Right ventricle myocardium inferior (tissue), 1 donor: ENCODE measurements around the gene PALM3. TPM values are rescaled to one million over a fixed set of nuclear protein-coding genes. Genes with fewer than 3 reads are reported as not detected.
"Not testable (repeated sequence)": the region's sequence is repeated elsewhere in the genome, so short reads cannot be mapped to it uniquely, and the experiment has no call there.

Experiments
- ATAC-seq: fragments of 200-7000 bp; cut with Tn5 transposase; one replicate; pipeline ENCODE4 v1.9.1; 2020; ENCODE audit warnings: mild to moderate bottlenecking, moderate library complexity
- DNase-seq: peaks from one replicate; pipeline ENCODE4 v3.0.0; 2021; ENCODE audit errors: missing footprints
- intact Hi-C: fragments of 100-400 bp; cut with DNase I; formaldehyde crosslinking; loops from one replicate; pipeline ENCODE4 v1.11.0; 2022
- total RNA-seq: library from RNA; stranded (reverse); fragmentation: NEBNext Ultra II Directional; extraction: Animal tissue kit (Norgen Biotek cat#: 25700); gene quantifications from one replicate; pipeline ENCODE4 v1.2.1, GENCODE V29; 2021
- donor health status: DM: no; HTN: yes; CAD: no; lungs with severe emphysema.

The PALM3 gene
- total RNA-seq, 1 donor from 2014 or later: 0.41 TPM

GRCh38 chr19:14047866-14048265 lies 14.0 kb downstream of the PALM3 start:
- DNase-seq, intact Hi-C loops, ATAC-seq: not testable (repeated sequence)

- not testable (repeated sequence) for DNase-seq
- ATAC-seq: peak; percentile 88
- intact Hi-C loops: loop anchor here (2.0 kb wide), 1 partner anchor 162 kb away; no protein-coding TSS in a partner anchor
Observed at GRCh38 chr19:14042659-14043608, 18.9 kb downstream of the PALM3 start.

- DNase-seq (no peak), ATAC-seq (no peak)
- intact Hi-C loops: no loop called here
Observed at GRCh38 chr19:14039181-14039580, 22.7 kb downstream of the PALM3 start.

- no peak for ATAC-seq
- intact Hi-C loops: no loop called here
- no peak for DNase-seq
Observed at GRCh38 chr19:14035706-14036105, 26.2 kb downstream of the PALM3 start.

- intact Hi-C loops, DNase-seq, ATAC-seq: not testable (repeated sequence)
Observed at GRCh38 chr19:14035159-14035558, 26.7 kb downstream of the PALM3 start.

- DNase-seq (no peak), ATAC-seq (no peak)
- intact Hi-C loops: no loop called here
Observed at GRCh38 chr19:14033946-14034345, 27.9 kb downstream of the PALM3 start.

- DNase-seq (peak; percentile 86), ATAC-seq (peak; percentile 78)
- intact Hi-C loops: no loop called here
Observed at GRCh38 chr19:14031719-14032480, 30.0 kb downstream of the PALM3 start, which contains the start of gene IL27RA. IL27RA (plus strand) TSS chr19:14031762; CDS start chr19:14031873, 111 bp downstream.

GRCh38 chr19:14030997-14031718 lies 30.7 kb downstream of the PALM3 start:
- intact Hi-C loops: no loop called here
- no peak for DNase-seq
- no peak for ATAC-seq

GRCh38 chr19:14028901-14029300 lies 33.0 kb downstream of the PALM3 start:
- DNase-seq: no peak
- intact Hi-C loops: no loop called here
- ATAC-seq: no peak

- DNase-seq (no peak), ATAC-seq (no peak)
- intact Hi-C loops: no loop called here
Observed at GRCh38 chr19:14027856-14028450, 33.9 kb downstream of the PALM3 start, which contains the start of gene RLN3. RLN3 (plus strand) TSS chr19:14028148; CDS start chr19:14028205, 57 bp downstream.

- intact Hi-C loops, ATAC-seq, DNase-seq: not testable (repeated sequence)
Observed at GRCh38 chr19:14026652-14027192, 35.2 kb downstream of the PALM3 start.

GRCh38 chr19:14023404-14024235 lies 38.3 kb downstream of the PALM3 start:
- ATAC-seq: peak; percentile 62
- intact Hi-C loops: no loop called here
- no peak for DNase-seq

- intact Hi-C loops: no loop called here
- no peak for ATAC-seq
- DNase-seq: no peak
Observed at GRCh38 chr19:14022469-14022868, 39.4 kb downstream of the PALM3 start.

- no peak for DNase-seq
- intact Hi-C loops: no loop called here
- no peak for ATAC-seq
Observed at GRCh38 chr19:14021474-14021873, 40.4 kb downstream of the PALM3 start.

GRCh38 chr19:14019739-14020138 lies 42.1 kb downstream of the PALM3 start:
- intact Hi-C loops, DNase-seq, ATAC-seq: not testable (repeated sequence)

- DNase-seq (no peak), ATAC-seq (no peak)
- intact Hi-C loops: no loop called here
Observed at GRCh38 chr19:14019100-14019499, 42.8 kb downstream of the PALM3 start.

GRCh38 chr19:14015524-14016035 lies 46.3 kb downstream of the PALM3 start:
- intact Hi-C loops: no loop called here
- ATAC-seq: no peak
- no peak for DNase-seq
